Stimulated activated CD8-positive, alpha-beta memory T cell treated with anti-CD3 and anti-CD28 coated beads, Interleukin-15, amount 100 ng/mL, for 24 hours (primary cell): Measurements from ENCODE around the gene DOCK3.
"Not testable (repeated sequence)": the region's sequence is repeated elsewhere in the genome, so short reads cannot be mapped to it uniquely, and the experiment has no call there.

Experiments
- DNase-seq: peaks from one replicate; pipeline ENCODE4 v3.0.0-alpha.2; 2020; ENCODE audit warnings: low read depth

Gene DOCK3

DNA sequence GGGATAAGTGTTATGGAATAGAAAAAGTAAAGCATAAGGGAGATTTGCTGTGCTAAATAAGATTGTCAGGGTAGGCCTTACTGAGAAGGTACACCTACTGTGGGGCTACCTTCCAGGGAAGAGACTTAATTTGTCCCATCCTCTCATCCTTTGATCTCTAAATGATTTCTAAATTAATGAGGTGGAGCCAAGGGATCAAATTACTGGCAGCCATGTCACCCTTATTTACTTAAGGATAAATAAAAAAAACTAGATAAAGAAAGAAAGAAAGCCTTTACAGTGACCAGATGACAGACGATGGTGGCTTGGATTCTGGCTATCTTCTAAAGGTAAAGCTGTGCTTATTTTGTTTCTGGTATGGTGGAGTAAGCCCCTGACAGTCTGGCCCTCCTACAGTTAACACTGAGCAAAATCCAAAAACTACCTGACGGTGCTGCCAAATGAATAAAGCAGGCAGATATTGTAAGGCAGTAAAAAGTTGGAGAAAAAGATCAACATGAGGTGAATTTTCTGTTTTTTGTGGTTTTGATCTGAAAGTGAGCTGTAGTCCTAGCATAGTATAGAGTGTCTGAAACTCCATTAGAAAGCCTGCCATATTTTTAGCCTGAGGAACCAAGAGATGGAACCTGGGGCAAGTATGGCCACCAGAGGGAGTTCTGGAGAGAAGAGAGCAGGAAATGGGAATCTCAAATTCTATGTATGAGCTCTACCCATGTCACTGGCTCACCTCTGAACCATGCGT lies 425.2 kb downstream of the DOCK3 start:
- DNase-seq, result no peak

DNA sequence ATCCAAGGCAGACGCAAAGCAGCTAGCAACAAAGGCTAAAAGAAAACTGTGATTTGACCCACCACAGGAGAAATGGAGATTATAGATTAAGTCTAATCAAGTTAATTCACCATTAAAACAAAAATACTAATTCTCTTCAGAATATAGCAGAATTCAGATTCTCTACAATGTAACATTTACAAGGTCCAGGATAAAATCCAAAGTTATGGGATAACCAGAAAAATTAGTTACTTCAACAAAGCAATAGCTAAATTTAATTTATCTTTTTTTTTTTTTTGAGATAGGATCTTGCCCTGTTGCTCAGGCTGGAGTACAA lies 425.8 kb downstream of the DOCK3 start:
- no peak for DNase-seq

DNA sequence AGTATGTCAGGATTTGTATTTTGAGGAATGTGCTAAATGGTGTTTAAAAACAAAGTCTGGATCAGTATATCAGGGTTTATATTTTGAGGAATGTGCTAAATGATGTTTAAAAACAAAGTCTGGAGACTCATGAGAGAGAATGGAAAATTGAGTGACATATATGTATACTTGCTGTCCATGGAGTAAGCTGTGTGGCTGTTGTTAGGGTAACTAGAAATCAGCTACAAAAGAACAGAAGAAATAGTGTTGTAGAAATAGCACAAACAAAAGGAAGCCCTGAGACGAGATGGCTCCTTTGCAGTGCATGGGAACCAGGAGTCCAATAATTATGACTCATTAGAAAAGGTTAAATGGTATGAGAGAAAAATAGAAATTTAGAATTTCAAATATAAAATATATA lies 427.7 kb downstream of the DOCK3 start:
- no peak for DNase-seq

DNA sequence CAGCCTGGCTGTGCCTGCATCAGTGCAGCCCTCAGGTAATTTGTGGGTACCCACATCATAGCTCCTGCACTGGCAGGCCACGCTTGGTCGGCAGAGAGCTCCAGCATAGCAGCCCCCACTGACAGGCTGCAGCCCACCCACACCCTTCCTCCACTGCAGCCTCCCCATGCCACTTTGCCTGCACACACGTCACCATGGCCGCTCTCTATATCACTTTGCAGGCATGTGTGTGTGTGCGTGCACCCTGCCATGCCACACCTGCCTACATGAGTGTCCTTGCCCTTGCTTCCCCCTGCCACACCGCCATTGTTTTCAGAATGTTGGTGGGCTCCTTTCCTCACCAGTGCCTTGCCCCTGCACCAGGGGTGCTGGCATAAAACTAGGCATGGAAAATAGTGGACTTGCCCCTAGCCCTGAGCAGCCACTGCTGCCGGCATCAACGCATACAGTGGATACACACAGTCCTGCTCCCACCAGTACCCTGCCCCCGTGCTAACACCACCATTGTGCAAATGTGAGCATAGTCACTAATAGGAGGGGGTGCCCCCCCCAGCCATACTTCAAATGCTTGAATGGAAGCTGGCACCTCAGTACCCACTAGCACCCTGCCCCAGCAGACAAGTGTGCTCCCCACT lies 431.6 kb downstream of the DOCK3 start:
- DNase-seq, result no peak

DNA sequence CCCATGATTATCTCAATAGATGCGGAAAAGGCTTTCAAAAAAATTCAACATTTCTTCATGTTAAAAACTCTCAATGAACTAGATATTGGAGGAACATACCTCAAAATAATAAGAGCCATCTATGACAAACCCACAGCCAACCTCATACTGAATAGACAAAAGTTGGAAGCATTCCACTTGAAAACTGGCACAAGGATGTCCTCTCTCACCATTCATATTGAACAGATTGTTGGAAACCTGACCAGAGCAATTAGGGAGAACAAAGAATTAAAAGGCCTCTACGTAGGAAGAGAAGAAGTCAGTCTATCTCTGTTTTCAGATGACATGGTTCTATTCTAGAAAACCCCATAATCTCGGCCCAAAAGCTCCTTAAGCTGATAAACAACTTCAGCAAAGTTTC lies 435.9 kb downstream of the DOCK3 start:
- DNase-seq, result no peak

DNA sequence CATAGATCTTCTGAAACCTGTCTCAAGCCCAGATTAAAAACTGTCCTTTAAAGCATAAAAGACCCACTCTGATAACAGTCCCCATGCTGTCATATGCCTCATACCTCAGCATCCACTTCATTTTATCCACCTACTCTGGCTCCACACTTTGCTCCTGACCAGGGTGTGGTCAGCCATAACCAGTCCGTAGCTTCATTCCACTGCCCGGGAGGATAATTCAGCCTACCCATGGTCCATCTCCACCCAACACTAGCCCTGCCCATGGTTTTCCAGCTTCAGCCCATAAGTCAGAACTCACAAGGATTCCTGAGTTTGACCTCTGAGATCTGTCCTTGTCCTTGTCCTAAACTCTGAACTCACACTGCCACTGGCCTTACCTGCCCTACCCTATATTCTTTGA lies 448.2 kb downstream of the DOCK3 start:
- no peak for DNase-seq

DNA sequence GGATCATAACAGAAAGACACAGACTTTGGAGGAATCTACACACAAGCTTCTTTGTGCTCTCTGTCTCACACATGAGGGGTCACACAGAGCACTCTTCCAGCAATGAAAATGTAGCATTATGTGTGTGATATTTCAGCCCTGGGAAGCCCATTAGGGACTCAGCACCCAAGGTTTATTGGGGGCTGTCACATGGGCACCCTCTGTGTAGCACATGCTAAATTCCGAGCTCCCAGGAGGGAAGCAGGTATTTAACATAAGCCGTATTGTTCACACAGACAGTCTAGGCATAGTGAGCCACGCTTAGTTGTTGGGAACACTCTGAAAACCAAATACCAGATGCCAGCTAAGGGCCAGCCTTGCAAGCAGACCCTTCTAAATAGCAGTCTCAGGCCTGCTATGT lies 448.8 kb downstream of the DOCK3 start:
- DNase-seq, result no peak

DNA sequence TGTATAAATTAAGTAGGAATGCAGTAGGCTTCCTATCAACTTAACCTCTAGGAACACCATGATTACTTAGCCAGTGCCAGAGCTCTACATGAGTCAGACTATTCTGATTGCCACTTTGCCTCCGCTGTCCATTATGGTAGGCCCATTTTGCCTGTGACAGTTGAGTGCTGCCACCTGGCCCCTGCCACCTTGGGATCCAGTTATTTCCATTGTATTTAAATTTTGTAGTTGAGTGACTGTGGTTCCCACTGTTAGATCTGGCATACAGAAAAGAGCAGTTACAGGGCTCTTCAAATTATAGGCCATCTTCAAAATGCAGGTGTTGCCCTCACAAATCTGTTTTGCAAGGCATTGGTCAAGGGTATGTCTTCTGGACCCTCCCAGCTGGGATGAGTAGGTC lies 456.9 kb downstream of the DOCK3 start:
- not testable (repeated sequence) for DNase-seq

DNA sequence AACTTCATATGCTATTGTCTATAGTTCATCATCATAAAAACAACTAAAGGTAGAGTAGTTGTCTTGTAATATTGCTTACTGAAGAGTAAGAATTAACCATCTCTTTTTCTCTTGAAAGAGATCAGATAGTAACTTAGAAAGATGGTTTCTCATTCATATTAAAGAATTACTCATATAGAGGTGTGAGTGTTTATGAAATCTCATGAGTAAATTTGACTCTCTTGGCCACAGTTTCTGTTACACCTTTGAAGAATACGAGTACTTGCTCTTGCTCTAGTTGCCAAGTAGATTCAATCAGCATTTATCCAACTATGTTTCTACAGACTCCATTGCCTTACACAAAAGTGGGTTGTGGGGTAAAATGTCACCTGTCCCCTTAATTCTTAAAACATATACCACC lies 463.0 kb downstream of the DOCK3 start:
- no peak for DNase-seq

DNA sequence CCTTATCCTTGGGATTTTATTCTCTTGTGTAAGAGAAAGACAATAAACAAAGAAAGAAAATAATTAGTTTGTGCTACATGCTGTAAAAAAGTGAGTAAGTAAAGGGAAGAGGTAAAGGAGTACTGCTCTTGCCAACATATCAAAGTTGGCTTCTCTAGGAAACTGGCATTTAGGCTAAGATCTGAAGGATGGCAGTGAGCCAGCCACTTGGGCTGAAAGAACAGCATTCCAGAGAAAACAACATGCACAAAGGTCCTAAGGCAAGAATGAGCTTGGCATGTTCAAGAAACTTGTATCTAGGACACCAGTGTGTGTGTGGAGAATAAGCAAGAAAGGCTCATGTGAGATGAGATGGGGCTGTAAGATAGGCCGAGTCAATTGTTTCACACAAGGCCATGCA lies 464.9 kb downstream of the DOCK3 start:
- no peak for DNase-seq

DNA sequence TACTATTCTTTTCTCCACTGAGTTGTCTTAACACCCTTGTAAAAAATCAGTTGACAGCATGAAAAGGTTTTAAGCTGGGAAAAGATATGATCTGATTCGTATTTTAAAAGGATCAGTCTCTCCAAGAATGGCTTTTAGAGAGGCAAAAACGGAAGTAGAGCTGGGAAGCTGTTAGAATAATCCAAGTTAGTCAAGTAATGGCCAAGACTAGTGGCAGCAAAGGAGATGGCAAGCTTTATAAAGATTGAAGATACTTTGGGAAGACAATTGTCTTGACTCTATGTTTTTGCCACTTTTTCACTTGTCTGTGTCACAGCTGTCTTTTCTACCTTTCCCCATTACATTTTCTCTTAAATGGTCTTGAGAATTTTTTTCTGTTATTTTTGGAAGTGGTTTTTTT lies 466.8 kb downstream of the DOCK3 start:
- no peak for DNase-seq

DNA sequence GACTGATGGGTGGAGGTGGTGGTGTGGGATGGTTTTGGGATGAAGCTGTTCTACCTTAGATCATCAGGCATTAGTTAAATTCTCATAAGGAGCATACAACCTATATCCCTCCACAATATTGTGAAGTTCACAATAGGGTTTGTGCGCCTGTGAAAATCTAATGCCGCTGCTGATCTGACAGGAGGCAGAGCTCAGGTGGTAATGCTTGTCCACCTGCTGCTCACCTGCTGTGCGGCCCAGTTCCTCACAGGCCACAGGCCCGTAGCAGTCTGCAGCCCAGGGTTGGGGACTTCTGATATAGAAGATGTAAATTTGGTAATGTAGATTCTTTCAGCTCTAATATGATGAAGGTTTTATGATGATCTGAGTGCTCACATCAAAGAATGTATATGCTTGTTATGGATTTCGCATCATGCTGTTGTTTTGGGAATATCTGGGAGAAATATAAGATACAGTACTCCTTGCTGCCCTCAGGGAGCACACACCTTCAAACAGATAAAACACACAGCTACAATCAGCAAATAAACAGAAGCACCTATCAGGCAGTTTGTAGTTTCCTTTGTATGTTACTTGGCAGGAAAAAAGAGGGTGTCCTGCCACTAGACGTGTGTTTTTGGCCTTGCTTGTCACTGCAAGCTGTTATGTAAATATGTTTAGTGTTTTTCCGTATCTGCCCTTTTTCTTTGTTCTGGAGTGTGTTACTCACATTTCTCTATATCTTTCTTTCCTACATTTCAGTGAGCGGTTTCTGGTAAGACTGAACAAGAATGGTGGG lies 471.3 kb downstream of the DOCK3 start:
- no peak for DNase-seq

DNA sequence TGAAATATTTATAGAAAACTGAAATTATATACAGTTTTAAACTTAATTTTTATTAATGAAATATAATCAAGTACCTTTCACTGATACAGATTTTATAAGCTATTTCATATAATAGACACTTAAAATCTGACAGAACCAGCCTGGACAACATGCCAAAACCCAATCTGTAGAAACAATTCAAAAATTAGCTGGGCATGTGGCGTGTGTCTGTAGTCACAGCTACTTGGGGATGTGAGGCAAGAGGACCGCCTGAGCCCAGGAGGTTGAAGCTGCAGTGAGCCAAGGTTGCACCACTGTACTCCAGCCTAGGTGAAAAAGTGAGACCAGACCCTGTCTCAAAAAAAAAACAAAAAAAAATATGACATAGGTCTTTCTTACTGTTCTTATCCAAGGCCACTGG lies 472.1 kb downstream of the DOCK3 start:
- DNase-seq, result no peak

DNA sequence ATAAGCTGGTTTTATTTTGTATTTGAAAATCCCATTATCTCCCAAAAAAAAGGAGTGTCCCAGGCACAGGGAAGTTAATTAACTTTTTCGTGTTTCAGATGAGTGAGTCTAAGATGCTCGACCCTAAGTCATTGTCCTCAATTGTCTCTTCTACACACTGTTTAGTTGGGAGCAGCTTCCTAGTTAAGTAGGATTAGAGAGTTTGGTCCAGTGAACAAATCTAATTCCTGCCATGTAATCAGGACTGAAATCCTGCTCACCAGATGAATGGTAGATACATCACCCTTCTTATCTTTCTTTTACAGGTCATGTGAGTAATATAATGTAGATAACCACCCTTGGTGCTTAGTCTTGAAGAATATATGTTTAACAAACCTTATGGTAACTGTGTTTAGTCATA lies 481.4 kb downstream of the DOCK3 start:
- no peak for DNase-seq

- no peak for DNase-seq
These were observed 488.3 kb downstream of the DOCK3 start for GRCh38 chr3:51163051-51163450.

GRCh38 chr3:51173518-51174271 lies 499.0 kb downstream of the DOCK3 start:
- no peak for DNase-seq

DNA sequence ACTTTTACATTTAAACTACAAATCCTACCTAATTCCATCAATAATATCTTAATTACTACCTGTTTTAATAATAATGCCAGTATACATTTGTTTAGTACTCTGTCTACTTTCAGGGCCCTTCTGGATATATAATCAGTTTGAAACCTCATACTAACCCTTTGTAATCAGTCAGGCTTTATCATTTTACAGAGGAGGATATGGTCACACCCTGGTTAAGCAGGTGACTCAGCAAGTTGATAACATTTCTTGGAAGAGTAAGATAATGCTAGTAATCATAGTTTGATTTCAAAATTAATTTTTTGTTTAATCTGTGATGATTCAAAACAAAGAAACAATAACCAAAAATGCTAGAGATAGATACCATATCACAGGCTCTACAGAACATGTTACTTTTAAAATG lies 502.2 kb downstream of the DOCK3 start:
- no peak for DNase-seq

DNA sequence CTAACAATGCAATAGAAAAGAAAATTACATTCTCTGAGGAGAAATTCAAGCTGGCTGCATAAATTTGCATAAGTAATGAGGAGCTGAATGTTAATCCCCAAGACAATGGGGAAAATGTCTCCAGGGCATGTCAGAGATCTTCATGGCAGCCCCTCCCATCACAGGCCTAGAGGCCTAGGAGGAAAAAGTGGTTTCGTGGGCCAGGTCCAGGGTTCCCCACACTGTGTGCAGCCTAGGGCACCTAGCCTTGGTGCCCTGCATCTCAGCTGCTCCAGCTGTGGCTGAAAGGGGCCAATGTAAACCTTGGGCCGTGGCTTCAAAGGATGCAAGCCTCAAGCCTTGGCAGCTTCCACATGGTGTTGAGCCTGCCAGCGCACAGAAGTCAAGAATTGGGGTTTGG lies 511.7 kb downstream of the DOCK3 start:
- not testable (repeated sequence) for DNase-seq

DNA sequence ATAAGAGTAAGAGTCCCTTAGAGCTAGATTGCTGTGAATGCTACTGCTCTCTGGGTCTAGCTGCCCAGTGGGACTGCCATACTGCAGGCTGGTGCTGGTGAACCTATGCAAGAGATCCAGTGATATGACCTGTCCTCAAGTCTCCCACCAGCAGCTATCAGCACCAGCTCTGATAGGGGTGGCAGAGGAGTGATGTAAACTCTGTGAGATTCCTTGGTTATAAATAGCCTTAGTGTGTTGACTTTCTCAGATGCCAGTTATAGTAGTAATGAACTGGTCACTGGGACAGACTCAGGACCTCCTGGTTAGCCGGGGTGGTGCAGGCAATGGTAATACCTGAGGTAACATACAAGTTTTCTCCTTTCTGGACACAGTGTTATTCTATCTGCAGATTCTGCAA lies 515.5 kb downstream of the DOCK3 start:
- no peak for DNase-seq

DNA sequence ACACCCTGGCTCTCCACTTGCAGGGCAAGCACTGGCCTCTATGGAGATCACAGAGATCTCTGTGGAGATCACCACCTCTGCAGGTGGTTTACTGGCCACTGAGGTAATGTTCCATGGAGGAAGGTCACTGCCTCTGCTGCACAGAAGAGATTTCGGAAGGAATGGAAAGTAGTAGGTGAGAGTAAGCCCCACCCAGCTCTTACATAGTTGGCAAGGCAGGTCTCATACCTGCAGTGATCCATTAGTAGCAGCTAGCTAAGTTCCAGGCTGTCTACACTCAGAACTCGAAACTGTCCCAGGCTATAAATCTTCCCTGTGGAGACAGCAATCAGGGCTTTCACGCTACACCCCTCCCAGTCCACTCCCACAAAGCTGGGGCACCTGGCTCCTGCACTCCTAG lies 516.1 kb downstream of the DOCK3 start:
- no peak for DNase-seq

- DNase-seq, result no peak
These were observed 517.0 kb downstream of the DOCK3 start for GRCh38 chr3:51191768-51192167.

DNA sequence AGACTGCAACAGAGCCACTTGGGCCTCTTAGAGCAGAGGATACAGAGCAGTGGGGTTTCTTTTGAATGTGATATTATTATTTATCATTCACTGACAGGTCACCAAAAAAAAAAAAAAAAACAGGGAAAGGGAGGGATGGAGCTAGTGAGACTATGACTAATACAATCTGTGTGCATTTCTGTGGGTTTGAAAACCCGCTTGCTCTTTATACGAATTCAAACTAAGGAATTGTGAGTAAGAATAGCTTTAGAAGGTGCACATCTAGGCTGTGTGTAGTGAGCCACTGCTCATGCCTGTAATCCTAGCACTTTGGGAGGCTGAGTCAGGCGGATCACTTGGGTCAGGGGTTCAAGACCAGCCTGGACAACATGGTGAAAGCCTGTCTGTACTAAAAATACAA lies 523.8 kb downstream of the DOCK3 start:
- DNase-seq, result no peak

- DNase-seq, result not testable (repeated sequence)
These were observed 524.6 kb downstream of the DOCK3 start for GRCh38 chr3:51199296-51199695.
